WTC11 (cell line): Measurements from ENCODE around the gene RNASEH1. TPM values are rescaled to one million over a fixed set of nuclear protein-coding genes. Genes with fewer than 3 reads are reported as not detected.

Experiments used
- ATAC-seq: fragments of 200-7000 bp; cut with Tn5 transposase; 2 replicates; pipeline ENCODE4 v1.10.0; 2021; ENCODE audit warnings: mild to moderate bottlenecking, moderate library complexity
- CTCF ChIA-PET: fragments of 300-600 bp; sonication (Branson Sonifier 250); formaldehyde crosslinking; loops from one replicate; lab custom pipeline; 2021; ENCODE audit warnings: antibody characterized with exemption; lab: Charles Lee
- POLR2A ChIA-PET: fragments of 350-600 bp; sonication (Branson Sonifier 250); formaldehyde crosslinking; loops from one replicate; lab custom pipeline; 2021; ENCODE audit warnings: antibody characterized with exemption; lab: Charles Lee
- DNase-seq: peaks from one replicate; pipeline ENCODE4 v3.0.0; 2021; ENCODE audit warnings: low spot score
- H3K27ac Mint-ChIP-seq: 2 replicates; pipeline ENCODE4 v1.8.0; 2021; ENCODE audit warnings: mixed read lengths
- H3K27me3 Mint-ChIP-seq: 2 replicates; pipeline ENCODE4 v1.8.0; 2021; ENCODE audit warnings: low read depth, mild to moderate bottlenecking, moderate library complexity, mixed read lengths
- H3K36me3 Mint-ChIP-seq: 2 replicates; pipeline ENCODE4 v1.8.0; 2021; ENCODE audit warnings: mixed read lengths
- H3K4me1 Mint-ChIP-seq: 2 replicates; pipeline ENCODE4 v1.8.0; 2022; ENCODE audit warnings: mixed read lengths
- H3K4me3 Mint-ChIP-seq: 2 replicates; pipeline ENCODE4 v1.8.0; 2021; ENCODE audit warnings: mild to moderate bottlenecking, moderate library complexity, mixed read lengths
- H3K9me3 Mint-ChIP-seq: 2 replicates; pipeline ENCODE4 v1.8.0; 2021; ENCODE audit warnings: mixed read lengths
- AR ChIP-seq: fragments of 250-450 bp; sonication (Bioruptor Pico); IDR thresholded peaks from 2 replicates; pipeline ENCODE4 v1.9.0; 2021; ENCODE audit warnings: mild to moderate bottlenecking
- EMX1 ChIP-seq: fragments of 250-450 bp; sonication (Bioruptor Pico); IDR thresholded peaks from 2 replicates; pipeline ENCODE4 v1.8.0; 2021; ENCODE audit warnings: mild to moderate bottlenecking
- ETV6 ChIP-seq: sonication (generic); formaldehyde crosslinking; IDR thresholded peaks from 2 replicates; pipeline ENCODE4 v1.8.1; 2022; ENCODE audit warnings: mild to moderate bottlenecking, missing genetic modification reagents
- NFATC4 ChIP-seq: fragments of 250-450 bp; sonication (Bioruptor Pico); IDR thresholded peaks from 2 replicates; pipeline ENCODE4 v1.9.0; 2021; ENCODE audit warnings: mild to moderate bottlenecking
- NR1H2 ChIP-seq: sonication (generic); formaldehyde crosslinking; IDR thresholded peaks from 2 replicates; pipeline ENCODE4 v1.9.0; 2021; ENCODE audit warnings: mild to moderate bottlenecking, moderate library complexity, missing genetic modification reagents
- OVOL2 ChIP-seq: fragments of 250-450 bp; sonication (Bioruptor Pico); IDR thresholded peaks from 2 replicates; pipeline ENCODE4 v1.9.0; 2021; ENCODE audit warnings: mild to moderate bottlenecking, borderline replicate concordance
- SMAD3 ChIP-seq: sonication (generic); formaldehyde crosslinking; IDR thresholded peaks from 2 replicates; pipeline ENCODE4 v1.8.0; 2022; ENCODE audit warnings: missing genetic modification reagents, mild to moderate bottlenecking, borderline replicate concordance
- TEAD1 ChIP-seq: sonication (generic); formaldehyde crosslinking; IDR thresholded peaks from 2 replicates; pipeline ENCODE4 v1.8.0; 2022; ENCODE audit warnings: mild to moderate bottlenecking, missing genetic modification reagents
- TEAD4 ChIP-seq: sonication (generic); formaldehyde crosslinking; IDR thresholded peaks from 2 replicates; pipeline ENCODE4 v1.8.0; 2022; ENCODE audit warnings: mild to moderate bottlenecking, missing genetic modification reagents
- ZBTB21 ChIP-seq: sonication (generic); formaldehyde crosslinking; IDR thresholded peaks from 2 replicates; pipeline ENCODE4 v1.8.1; 2023; ENCODE audit warnings: mild to moderate bottlenecking, missing genetic modification reagents, borderline replicate concordance
- ZNF138 ChIP-seq: sonication (generic); formaldehyde crosslinking; conservative IDR thresholded peaks from 2 replicates; pipeline ENCODE4 v1.8.1; 2022; ENCODE audit warnings: mild to moderate bottlenecking, moderate library complexity, missing genetic modification reagents
- ZNF232 ChIP-seq: sonication (generic); formaldehyde crosslinking; IDR thresholded peaks from 2 replicates; pipeline ENCODE4 v1.8.0; 2022; ENCODE audit warnings: mild to moderate bottlenecking, missing genetic modification reagents
- ZNF263 ChIP-seq: sonication (generic); formaldehyde crosslinking; IDR thresholded peaks from 2 replicates; pipeline ENCODE4 v1.8.1; 2022; ENCODE audit warnings: low read depth, mild to moderate bottlenecking, moderate library complexity, missing genetic modification reagents
- ZNF416 ChIP-seq: fragments of 250-450 bp; sonication (Bioruptor Pico); IDR thresholded peaks from 2 replicates; pipeline ENCODE4 v1.9.0; 2021; ENCODE audit warnings: mild to moderate bottlenecking, inconsistent platforms
- total RNA-seq: library from RNA; stranded (reverse); gene quantifications from 3 replicates; pipeline ENCODE4 v1.2.3, GENCODE V29; 2021
- TF ChIP-seq, protein P1 (sequence below): sonication (generic); formaldehyde crosslinking; IDR thresholded peaks from 2 replicates; pipeline ENCODE4 v1.8.0; 2022; ENCODE audit warnings: mild to moderate bottlenecking, missing genetic modification reagents
- TF ChIP-seq, protein P2 (sequence below): sonication (generic); formaldehyde crosslinking; IDR thresholded peaks from 2 replicates; pipeline ENCODE4 v1.8.0; 2022; ENCODE audit warnings: missing genetic modification reagents

The RNASEH1 gene
- total RNA-seq, 1 experiment from 2014 or later, result 44.4 TPM

- Mint-ChIP-seq H3K9me3 (no peaks in the 10 kb centered on the region), H3K4me1 (peaks cover 5% of the 10 kb centered on the region), H3K27ac (no peak overlapping the region; the same call in 1 of the 2 replicates), H3K27me3 (no peaks in the 10 kb centered on the region), H3K36me3 (peaks cover 53% of the 10 kb centered on the region), H3K4me3 (no peak overlapping the region)
- TF ChIP-seq ZNF138 (CRISPR knock-in tag), result no peak
- TF ChIP-seq OVOL2 (CRISPR knock-in tag), result no peak
- no peak for TF ChIP-seq AR (CRISPR knock-in tag)
- ATAC-seq (no peak), DNase-seq (no peak)
- CTCF ChIA-PET, result interaction anchor here (0.9 to 1.2 kb wide), 2 partner anchors 10 to 68 kb away, joined by 3 to 4 read pairs; partner anchors contain the start of gene COLEC11
- POLR2A ChIA-PET, result no interaction called here
Observed at GRCh38 chr2:3584076-3584475, 25.9 kb upstream of the RNASEH1 start.

- no peaks in the 10 kb centered on the region for H3K9me3 Mint-ChIP-seq
- peaks cover 77% of the 10 kb centered on the region for H3K36me3 Mint-ChIP-seq
- TF ChIP-seq TEAD4 (CRISPR knock-in tag) (no peak), AR (CRISPR knock-in tag) (peak; percentile 32; the same call in 1 of the 2 replicates), ZNF416 (peak; percentile 46; the same call in 1 of the 2 replicates), ZBTB21 (CRISPR knock-in tag) (no peak)
- TF ChIP-seq, all 79 proteins: peak for 2
- CTCF ChIA-PET, result no interaction called here
- POLR2A ChIA-PET, result no interaction called here
- H3K4me3 Mint-ChIP-seq, result no peak overlapping the region
- H3K27me3 Mint-ChIP-seq, result no peaks in the 10 kb centered on the region
- peak overlapping the region; percentile 24; the same call in 1 of the 2 replicates for H3K27ac Mint-ChIP-seq
- ATAC-seq, result peak; percentile 42
- H3K4me1 Mint-ChIP-seq, result peaks cover 24% of the 10 kb centered on the region
- no peak for DNase-seq
Observed at GRCh38 chr2:3581367-3582262, 23.5 kb upstream of the RNASEH1 start.

DNA sequence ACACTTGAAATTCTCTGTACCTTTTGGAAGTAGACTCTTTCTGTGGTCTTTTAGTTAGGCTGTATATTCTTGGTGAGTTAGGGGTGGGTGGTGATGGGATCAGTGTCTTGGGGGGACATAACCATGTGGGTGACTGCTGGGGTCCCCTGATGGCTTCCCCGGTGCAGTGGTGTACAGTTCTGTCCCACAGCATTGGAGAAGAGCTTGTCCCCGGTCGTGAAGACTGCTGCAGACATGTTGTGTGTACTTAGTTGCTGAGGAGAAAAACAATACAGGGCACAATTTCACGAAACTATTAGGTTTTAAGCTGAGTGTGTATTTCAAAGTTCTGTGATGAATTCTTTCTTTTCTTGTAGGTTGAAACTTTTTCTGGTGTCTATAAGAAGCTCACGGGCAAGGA lies 22.3 kb upstream of the RNASEH1 start:
- H3K27ac Mint-ChIP-seq, result no peak overlapping the region
- peaks cover 85% of the 10 kb centered on the region for H3K36me3 Mint-ChIP-seq
- TF ChIP-seq EMX1 (CRISPR knock-in tag), result 0 out of 2 replicates have a peak, but pooled peaks have one; percentile 37
- TF ChIP-seq, protein P1, sequence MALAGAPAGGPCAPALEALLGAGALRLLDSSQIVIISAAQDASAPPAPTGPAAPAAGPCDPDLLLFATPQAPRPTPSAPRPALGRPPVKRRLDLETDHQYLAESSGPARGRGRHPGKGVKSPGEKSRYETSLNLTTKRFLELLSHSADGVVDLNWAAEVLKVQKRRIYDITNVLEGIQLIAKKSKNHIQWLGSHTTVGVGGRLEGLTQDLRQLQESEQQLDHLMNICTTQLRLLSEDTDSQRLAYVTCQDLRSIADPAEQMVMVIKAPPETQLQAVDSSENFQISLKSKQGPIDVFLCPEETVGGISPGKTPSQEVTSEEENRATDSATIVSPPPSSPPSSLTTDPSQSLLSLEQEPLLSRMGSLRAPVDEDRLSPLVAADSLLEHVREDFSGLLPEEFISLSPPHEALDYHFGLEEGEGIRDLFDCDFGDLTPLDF (CRISPR knock-in tag), result no peak
- peaks cover 32% of the 10 kb centered on the region for H3K4me1 Mint-ChIP-seq
- no peaks in the 10 kb centered on the region for H3K9me3 Mint-ChIP-seq
- ChIA-PET CTCF (no interaction called here), POLR2A (interaction anchor here (0.6 kb wide), 1 partner anchor 33 kb away, joined by 5 read pairs; no protein-coding TSS in a partner anchor)
- no peak for DNase-seq
- no peak overlapping the region for H3K4me3 Mint-ChIP-seq
- ATAC-seq, result no peak
- H3K27me3 Mint-ChIP-seq, result no peaks in the 10 kb centered on the region

DNA sequence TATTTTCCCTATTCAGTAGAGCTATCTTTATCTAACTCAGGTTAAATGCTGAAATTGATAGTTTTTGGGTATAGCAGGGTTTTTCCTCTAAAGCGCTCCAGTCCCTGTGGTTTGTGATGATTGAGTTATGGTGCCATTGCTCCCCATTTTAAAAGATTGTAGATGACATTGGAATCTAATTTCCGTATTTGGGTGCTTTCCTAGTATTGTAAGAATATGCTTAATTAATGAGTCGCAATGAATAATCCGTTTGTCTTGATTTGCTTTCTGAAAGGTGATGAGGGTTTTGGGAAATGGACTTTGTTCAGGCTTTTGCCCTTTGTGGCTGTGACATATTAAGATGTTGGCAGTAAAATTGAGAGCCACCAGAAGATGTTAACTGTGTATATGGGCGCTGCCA lies 20.9 kb upstream of the RNASEH1 start:
- Mint-ChIP-seq H3K9me3 (no peaks in the 10 kb centered on the region), H3K4me1 (peaks cover 32% of the 10 kb centered on the region), H3K27ac (peak overlapping the region; percentile 42; the same call in 1 of the 2 replicates), H3K36me3 (peaks cover 80% of the 10 kb centered on the region), H3K27me3 (no peaks in the 10 kb centered on the region), H3K4me3 (peak overlapping the region; percentile 4; the same call in 1 of the 2 replicates)
- ChIA-PET POLR2A (interaction anchor here (0.9 kb wide), 1 partner anchor 21 kb away, joined by 3 read pairs; the partner anchor contains the start of gene RNASEH1), CTCF (no interaction called here)
- no peak for DNase-seq
- no peak for ATAC-seq
- TF ChIP-seq, protein P2, sequence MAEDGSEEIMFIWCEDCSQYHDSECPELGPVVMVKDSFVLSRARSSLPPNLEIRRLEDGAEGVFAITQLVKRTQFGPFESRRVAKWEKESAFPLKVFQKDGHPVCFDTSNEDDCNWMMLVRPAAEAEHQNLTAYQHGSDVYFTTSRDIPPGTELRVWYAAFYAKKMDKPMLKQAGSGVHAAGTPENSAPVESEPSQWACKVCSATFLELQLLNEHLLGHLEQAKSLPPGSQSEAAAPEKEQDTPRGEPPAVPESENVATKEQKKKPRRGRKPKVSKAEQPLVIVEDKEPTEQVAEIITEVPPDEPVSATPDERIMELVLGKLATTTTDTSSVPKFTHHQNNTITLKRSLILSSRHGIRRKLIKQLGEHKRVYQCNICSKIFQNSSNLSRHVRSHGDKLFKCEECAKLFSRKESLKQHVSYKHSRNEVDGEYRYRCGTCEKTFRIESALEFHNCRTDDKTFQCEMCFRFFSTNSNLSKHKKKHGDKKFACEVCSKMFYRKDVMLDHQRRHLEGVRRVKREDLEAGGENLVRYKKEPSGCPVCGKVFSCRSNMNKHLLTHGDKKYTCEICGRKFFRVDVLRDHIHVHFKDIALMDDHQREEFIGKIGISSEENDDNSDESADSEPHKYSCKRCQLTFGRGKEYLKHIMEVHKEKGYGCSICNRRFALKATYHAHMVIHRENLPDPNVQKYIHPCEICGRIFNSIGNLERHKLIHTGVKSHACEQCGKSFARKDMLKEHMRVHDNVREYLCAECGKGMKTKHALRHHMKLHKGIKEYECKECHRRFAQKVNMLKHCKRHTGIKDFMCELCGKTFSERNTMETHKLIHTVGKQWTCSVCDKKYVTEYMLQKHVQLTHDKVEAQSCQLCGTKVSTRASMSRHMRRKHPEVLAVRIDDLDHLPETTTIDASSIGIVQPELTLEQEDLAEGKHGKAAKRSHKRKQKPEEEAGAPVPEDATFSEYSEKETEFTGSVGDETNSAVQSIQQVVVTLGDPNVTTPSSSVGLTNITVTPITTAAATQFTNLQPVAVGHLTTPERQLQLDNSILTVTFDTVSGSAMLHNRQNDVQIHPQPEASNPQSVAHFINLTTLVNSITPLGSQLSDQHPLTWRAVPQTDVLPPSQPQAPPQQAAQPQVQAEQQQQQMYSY, result no peak
- TF ChIP-seq NR1H2 (CRISPR knock-in tag) (no peak), NFATC4 (no peak), OVOL2 (CRISPR knock-in tag) (no peak), ETV6 (no peak), SMAD3 (no peak), ZNF263 (CRISPR knock-in tag) (no peak), ZNF232 (CRISPR knock-in tag) (no peak), TEAD1 (CRISPR knock-in tag) (no peak)
